ENCODE data around the gene GRK5.

Gene GRK5

GRCh38 chr10:119444866-119445265 lies 237.5 kb downstream of the GRK5 start:
- DNase-seq (ENCODE audit: low spot score), result no peak

- peak; percentile 66 for DNase-seq (ENCODE audit: low spot score)
Observed at GRCh38 chr10:119445311-119445934, 238.1 kb downstream of the GRK5 start.

- no peak for DNase-seq (ENCODE audit: low spot score)
Observed at GRCh38 chr10:119445935-119446317, 238.6 kb downstream of the GRK5 start.

GRCh38 chr10:119446441-119447277 lies 239.3 kb downstream of the GRK5 start:
- no peak for DNase-seq (ENCODE audit: low spot score)

- no peak for DNase-seq (ENCODE audit: low spot score)
Observed at GRCh38 chr10:119447421-119447820, 240.1 kb downstream of the GRK5 start.

GRCh38 chr10:119447823-119448546 lies 240.6 kb downstream of the GRK5 start:
- no peak for DNase-seq (ENCODE audit: low spot score)

- no peak for DNase-seq (ENCODE audit: low spot score)
Observed at GRCh38 chr10:119448628-119449584, 241.5 kb downstream of the GRK5 start.

GRCh38 chr10:119449760-119450461 lies 242.5 kb downstream of the GRK5 start:
- DNase-seq (ENCODE audit: low spot score), result no peak

- DNase-seq (ENCODE audit: low spot score), result no peak
Observed at GRCh38 chr10:119450606-119451299, 243.4 kb downstream of the GRK5 start.

GRCh38 chr10:119451300-119451896 lies 244.0 kb downstream of the GRK5 start:
- no peak for DNase-seq (ENCODE audit: low spot score)

- no peak for DNase-seq (ENCODE audit: low spot score)
Observed at GRCh38 chr10:119452396-119452795, 245.0 kb downstream of the GRK5 start.

GRCh38 chr10:119453313-119453712 lies 245.9 kb downstream of the GRK5 start:
- no peak for DNase-seq (ENCODE audit: low spot score)

- DNase-seq (ENCODE audit: low spot score), result no peak
Observed at GRCh38 chr10:119454316-119454715, 246.9 kb downstream of the GRK5 start.

GRCh38 chr10:119454990-119455389 lies 247.6 kb downstream of the GRK5 start:
- no peak for DNase-seq (ENCODE audit: low spot score)

- no peak for DNase-seq (ENCODE audit: low spot score)
Observed at GRCh38 chr10:119455609-119456434, 248.5 kb downstream of the GRK5 start.

GRCh38 chr10:119456435-119456810 lies 249.1 kb downstream of the GRK5 start:
- DNase-seq (ENCODE audit: low spot score), result no peak

GRCh38 chr10:119457966-119458766 lies 250.8 kb downstream of the GRK5 start:
- no peak for DNase-seq (ENCODE audit: low spot score)

GRCh38 chr10:119459681-119460340 lies 252.4 kb downstream of the GRK5 start:
- DNase-seq (ENCODE audit: low spot score), result no peak
